ENCODE results near the gene TNFAIP8L2. TPM values are rescaled to one million over a fixed set of nuclear protein-coding genes. Genes with fewer than 3 reads are reported as not detected.

TNFAIP8L2 gene
- total RNA-seq, 1 experiment from 2014 or later, result not detected

GRCh38 chr1:151145304-151146071 is 11.0 kb upstream of the TNFAIP8L2 start:
- Mint-ChIP-seq H3K27ac (peak overlapping the region in 1 of 3 experiments; percentile 50; a peak in 1 of 7 replicates), H3K36me3 (ENCODE audit: insufficient read depth in 1 of 3, low read depth in 3 of 3) (peaks cover 0 to 2% (median 0%) of the 10 kb centered on the region in 3 experiments; a peak in 1 of 7 replicates)

More at GRCh38 chr1:151145304-151146071, 11.0 kb upstream of the TNFAIP8L2 start:
- H3K79me2 ChIP-seq (ENCODE audit: insufficient read depth, low read length), result no peaks in the 10 kb centered on the region
- no peak overlapping the region for H3K18ac ChIP-seq (ENCODE audit: insufficient read length, low read depth, low read length)
- 0 out of 2 replicates have a peak overlapping the region, but pooled peaks have one; percentile 8 for H3K14ac ChIP-seq (ENCODE audit: insufficient read depth, low read length)
- H3K23me2 ChIP-seq (ENCODE audit: insufficient read length, low read depth, low read length, poor library complexity, severe bottlenecking), result peaks cover 24% of the 10 kb centered on the region
- no peak overlapping the region for H3K4ac ChIP-seq (ENCODE audit: low read depth, low read length)
- no peak overlapping the region for H2AK5ac ChIP-seq (ENCODE audit: insufficient read length, low read length)
- no peak overlapping the region for H2AFZ ChIP-seq (ENCODE audit: low read length)
- H4K20me1 ChIP-seq (ENCODE audit: control insufficient read depth, insufficient read depth, insufficient read length), result peaks cover 4% of the 10 kb centered on the region
- no peak overlapping the region for H2BK20ac ChIP-seq (ENCODE audit: low read depth, low read length, poor library complexity, severe bottlenecking)
- H3K9me3 Mint-ChIP-seq, result no peaks in the 10 kb centered on the region
- WGBS (ENCODE audit: extremely low coverage, insufficient read length, low lambda C conversion rate), result no CpG with 5 or more reads among the region's 43 CpGs
- H4K8ac ChIP-seq (replicated peaks; ENCODE audit: insufficient read length, low read depth, low read length), result no peak overlapping the region
- no peaks in the 10 kb centered on the region for H3K79me1 ChIP-seq (ENCODE audit: insufficient read depth, low read depth, low read length, poor library complexity, severe bottlenecking)
- no peak overlapping the region for H3T11ph ChIP-seq (ENCODE audit: low read length)
- TF ChIP-seq, protein P1, sequence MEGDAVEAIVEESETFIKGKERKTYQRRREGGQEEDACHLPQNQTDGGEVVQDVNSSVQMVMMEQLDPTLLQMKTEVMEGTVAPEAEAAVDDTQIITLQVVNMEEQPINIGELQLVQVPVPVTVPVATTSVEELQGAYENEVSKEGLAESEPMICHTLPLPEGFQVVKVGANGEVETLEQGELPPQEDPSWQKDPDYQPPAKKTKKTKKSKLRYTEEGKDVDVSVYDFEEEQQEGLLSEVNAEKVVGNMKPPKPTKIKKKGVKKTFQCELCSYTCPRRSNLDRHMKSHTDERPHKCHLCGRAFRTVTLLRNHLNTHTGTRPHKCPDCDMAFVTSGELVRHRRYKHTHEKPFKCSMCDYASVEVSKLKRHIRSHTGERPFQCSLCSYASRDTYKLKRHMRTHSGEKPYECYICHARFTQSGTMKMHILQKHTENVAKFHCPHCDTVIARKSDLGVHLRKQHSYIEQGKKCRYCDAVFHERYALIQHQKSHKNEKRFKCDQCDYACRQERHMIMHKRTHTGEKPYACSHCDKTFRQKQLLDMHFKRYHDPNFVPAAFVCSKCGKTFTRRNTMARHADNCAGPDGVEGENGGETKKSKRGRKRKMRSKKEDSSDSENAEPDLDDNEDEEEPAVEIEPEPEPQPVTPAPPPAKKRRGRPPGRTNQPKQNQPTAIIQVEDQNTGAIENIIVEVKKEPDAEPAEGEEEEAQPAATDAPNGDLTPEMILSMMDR (conservative IDR thresholded peaks at IDR 0.05), result no peak
- no peak overlapping the region for H3K27ac ChIP-seq (ENCODE audit: insufficient read length, low read depth, low read length)
- no peak overlapping the region for H2BK12ac ChIP-seq (ENCODE audit: insufficient read length, low read depth, low read length)
- no peak overlapping the region for H3K23ac ChIP-seq (ENCODE audit: insufficient read length, low read depth, low read length)
- no peaks in the 10 kb centered on the region for H3K9me3 ChIP-seq (ENCODE audit: control insufficient read depth, low read depth, low read length)
- no peak overlapping the region for H4K5ac ChIP-seq (ENCODE audit: insufficient read length, low read depth, low read length)
- peak overlapping the region; percentile 51 for H3K9ac ChIP-seq (ENCODE audit: extremely low read depth, insufficient read length, low read length)
- peaks cover 22% of the 10 kb centered on the region; the same call in 1 of the 2 replicates for H3K4me1 ChIP-seq (ENCODE audit: insufficient read depth, low read length)
- H2BK5ac ChIP-seq (ENCODE audit: insufficient read length, low read length), result no peak overlapping the region
- no peak for DNase-seq
- H2BK15ac ChIP-seq (ENCODE audit: low read depth, low read length), result no peak overlapping the region
- no peak overlapping the region for H3K56ac ChIP-seq (ENCODE audit: insufficient read length, low read depth, low read length)
- no peak overlapping the region for H4K91ac ChIP-seq (ENCODE audit: insufficient read length, low read depth, low read length)
- H3K4me2 ChIP-seq (ENCODE audit: insufficient read depth, insufficient read length, low read length), result peak overlapping the region; percentile 90
- no peaks in the 10 kb centered on the region; the same call in 1 of the 2 replicates for H3K27me3 ChIP-seq (ENCODE audit: insufficient read depth, low read length)
- peaks cover 34 to 43% of the 10 kb centered on the region in 2 experiments for H3K4me1 Mint-ChIP-seq
- peak overlapping the region; percentile 85 to 86 for H3K4me3 Mint-ChIP-seq
- H3K27me3 Mint-ChIP-seq (ENCODE audit: low read depth), result peaks cover 31% of the 10 kb centered on the region
- H2BK120ac ChIP-seq (ENCODE audit: low read depth, low read length, poor library complexity, severe bottlenecking), result no peak overlapping the region
